GM18511 (cell line): ENCODE data around the gene THSD4.
"Not testable (repeated sequence)": the region's sequence is repeated elsewhere in the genome, so short reads cannot be mapped to it uniquely, and the experiment has no call there.

ENCODE experiments used
- ATAC-seq: cut with Tn5 transposase; IDR thresholded peaks from one replicate; pipeline ENCODE4 v1.9.1; 2021; ENCODE audit warnings: mild to moderate bottlenecking, moderate library complexity; ENCODE audit not compliant: unreplicated experiment

THSD4 gene

GRCh38 chr15:71401728-71402127 is 286.5 kb downstream of the THSD4 start:
- ATAC-seq, result not testable (repeated sequence)

GRCh38 chr15:71409541-71409940 is 294.3 kb downstream of the THSD4 start:
- ATAC-seq, result no peak

GRCh38 chr15:71410347-71410746 is 295.1 kb downstream of the THSD4 start:
- no peak for ATAC-seq

DNA sequence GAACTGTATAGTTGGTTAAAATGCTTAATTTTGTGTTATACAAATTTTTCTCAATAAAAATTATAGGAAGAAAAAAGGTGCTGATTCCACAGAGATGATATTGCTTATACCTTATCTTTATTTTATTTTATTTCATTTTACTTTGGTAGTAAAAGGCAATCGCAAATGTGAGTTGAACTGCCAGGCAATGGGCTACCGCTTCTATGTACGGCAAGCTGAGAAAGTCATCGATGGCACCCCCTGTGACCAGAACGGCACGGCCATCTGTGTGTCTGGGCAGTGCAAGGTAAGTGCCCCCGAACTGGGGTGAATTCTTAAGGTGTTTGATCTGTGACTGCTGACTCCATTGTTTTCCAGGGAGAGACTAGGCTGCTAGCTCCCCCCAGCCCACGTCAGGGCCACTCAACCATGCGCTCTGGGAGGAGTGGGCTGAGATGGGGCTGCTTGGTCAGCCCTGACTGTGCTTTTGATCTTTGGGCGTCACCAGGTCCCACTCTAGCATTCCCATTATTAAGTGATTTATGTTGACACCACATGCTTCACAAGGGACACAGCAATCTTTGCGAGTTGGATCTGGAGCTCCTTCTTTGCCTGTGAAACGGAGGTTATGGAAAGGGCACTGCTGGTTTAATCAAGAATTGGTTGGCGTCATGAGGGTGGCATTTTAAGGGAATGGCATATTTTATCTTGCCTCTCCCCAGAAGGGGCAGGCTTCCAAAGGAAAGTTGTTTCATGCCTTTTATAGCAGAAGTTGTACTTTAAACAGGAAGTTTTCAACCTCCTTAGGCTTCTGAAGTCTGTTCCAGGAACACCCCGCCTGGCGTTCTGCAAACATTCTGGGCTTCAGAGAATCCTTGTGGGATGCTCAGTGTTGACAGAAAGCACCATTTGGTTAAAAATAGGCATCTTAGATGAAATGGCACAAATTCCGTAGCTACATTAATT is 296.5 kb downstream of the THSD4 start:
- ATAC-seq, result no peak

DNA sequence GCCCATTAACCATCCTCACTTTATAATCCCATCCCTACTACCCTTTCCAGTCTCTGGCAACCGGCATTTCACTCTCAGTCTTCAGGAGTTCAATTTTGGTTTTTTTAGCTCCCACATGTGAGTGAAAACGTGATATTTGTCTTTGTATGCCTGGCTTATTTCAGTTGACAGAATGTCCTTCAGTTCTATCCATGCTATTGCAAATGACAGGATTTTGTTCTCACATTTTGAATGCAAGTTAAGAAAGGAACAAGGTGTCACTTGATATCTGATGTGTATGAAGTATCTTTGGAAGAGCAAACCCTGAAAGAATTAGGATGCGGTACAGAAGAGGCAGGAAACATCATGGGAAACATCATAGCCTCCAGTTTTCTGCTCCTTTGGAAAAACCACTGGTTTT is 298.1 kb downstream of the THSD4 start:
- ATAC-seq, result no peak

DNA sequence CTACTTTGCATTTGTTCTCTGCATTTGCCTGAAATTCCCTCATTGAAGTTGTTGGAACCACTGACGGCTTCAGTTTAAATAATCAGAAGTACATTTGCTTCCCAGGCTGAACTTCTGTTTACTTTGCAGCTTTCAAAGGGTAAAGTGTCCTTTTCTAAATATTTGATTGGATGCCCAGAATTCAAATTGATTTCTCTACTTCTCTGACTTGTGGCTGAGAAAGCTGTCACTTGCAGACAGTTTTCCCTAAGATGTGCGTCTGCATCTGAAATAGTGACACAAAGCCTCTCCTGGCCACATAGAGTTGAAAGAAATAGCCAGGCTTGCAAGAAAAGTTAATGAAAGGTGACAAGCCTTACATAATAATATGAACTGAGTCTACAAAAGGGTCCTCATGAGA is 299.6 kb downstream of the THSD4 start:
- ATAC-seq, result no peak

DNA sequence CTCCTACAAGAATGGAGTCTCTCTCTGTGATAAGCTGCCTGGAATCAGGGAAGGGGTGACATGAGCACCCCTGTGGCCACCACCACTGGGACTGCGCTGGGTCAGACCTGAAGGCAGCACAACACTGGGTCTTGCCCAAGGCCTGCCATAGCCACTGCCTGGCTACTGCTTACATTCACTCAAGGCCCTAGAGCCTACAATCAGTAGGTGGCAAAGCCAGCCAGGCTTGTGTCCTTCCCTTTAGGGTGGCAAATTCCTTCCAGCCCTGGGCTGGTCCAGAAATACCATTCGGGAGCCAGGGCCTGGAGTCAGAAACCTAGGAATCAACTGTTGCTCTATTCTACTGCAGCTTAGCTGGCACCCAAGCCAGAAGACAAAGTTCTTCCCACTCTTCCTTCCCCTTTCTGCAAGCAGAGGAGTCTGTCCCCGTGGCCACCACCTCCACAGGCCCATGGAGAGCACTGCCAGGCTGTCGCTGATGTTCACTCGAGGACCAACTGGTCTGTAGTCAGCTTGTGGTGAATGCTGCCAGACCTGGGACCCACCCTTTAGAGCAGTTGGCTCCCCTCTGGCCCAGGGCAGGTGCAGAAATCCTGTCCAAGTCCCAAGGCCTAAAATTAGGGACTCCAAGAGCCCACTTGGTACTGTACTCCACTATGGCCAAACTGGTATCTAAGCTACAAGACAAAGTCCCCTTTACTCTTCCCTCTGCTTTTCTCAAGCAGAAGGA is 307.4 kb downstream of the THSD4 start:
- no peak for ATAC-seq

DNA sequence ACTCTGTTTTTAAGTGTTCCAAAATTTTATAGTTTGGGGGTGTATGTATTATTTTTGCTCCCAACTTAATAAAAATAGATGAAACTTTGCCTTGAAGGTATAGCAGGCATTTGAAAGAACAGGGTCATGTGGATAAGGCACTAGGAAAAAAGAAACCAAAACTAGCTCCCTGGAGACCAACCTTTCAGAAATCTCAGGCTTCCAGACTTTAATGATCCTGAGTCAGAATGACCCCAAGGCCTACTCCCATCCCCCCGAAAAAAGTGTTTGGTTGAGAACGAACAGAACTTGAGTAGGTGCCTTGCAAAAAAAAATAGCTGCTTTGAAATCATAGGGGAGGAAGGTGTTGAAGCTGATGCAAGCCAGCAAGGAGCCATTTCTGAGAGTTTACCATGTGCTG is 309.5 kb downstream of the THSD4 start:
- no peak for ATAC-seq

GRCh38 chr15:71425388-71425787 is 310.1 kb downstream of the THSD4 start:
- ATAC-seq, result no peak

DNA sequence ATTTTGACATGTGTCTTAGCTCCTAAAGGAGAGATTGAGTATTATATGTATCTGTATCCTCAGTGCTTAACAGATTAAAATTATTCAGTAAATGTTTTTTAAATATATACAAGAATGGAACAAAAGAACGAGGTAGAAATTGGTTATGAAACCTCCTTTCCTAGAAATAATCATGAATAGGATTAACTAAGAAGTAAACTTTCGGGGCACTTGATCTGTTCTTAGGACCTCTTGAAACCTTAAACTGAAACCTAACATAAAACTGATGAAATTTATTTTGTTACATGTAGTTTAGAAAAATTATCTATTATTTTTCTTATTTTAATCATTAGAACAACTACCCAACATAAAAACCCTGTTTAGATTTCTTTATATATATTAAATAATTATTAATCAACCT is 311.5 kb downstream of the THSD4 start:
- no peak for ATAC-seq

GRCh38 chr15:71430782-71431181 is 315.5 kb downstream of the THSD4 start:
- ATAC-seq, result no peak

DNA sequence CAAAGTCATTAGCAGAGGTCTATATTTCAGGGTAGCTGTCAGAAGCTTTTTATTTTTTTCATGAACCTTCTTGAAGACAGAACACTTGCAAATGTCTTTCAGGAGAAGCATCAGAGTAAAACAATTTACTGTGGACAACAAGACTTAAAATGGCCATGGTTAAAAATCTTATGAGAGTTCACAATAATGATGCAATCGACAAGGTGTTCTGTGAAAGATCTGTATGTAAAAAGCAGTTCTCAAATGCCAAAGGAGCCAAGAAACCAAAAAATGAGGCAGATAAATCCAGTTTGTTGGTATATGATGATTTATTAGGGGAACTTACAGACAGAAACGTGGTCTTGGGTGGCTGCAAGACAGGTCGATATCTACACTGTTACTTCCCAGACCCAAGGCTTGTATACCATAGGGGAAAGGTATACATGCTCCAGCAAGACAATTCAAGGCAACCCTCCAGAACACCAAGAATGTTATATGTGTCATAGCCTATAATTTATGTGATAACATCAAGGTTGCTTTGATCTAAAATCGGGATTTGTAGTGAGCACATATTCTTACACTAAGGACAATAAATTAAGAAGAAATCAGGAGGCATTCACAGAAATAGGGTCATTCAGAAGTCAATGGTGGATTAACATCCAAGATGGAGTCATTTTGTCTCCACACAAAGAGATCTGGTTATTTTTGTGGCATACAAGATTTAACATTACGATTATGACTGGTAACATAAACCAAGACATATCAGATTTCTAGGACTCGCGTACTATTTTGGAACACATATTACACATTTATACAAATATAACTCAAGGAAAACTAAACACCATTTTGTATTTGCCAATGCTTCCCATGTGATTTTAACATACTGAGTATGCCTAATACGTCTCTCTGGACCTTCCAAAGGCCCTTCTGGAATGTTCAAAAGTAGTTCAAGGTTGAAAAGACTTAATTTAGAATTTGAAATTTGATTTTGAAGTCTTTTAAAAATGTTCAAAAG is 316.4 kb downstream of the THSD4 start:
- ATAC-seq, result no peak

- no peak for ATAC-seq
These were observed 318.1 kb downstream of the THSD4 start for GRCh38 chr15:71433402-71433801.

GRCh38 chr15:71434774-71435173 is 319.5 kb downstream of the THSD4 start:
- no peak for ATAC-seq

GRCh38 chr15:71435552-71435951 is 320.3 kb downstream of the THSD4 start:
- no peak for ATAC-seq

GRCh38 chr15:71436854-71437253 is 321.6 kb downstream of the THSD4 start:
- no peak for ATAC-seq

GRCh38 chr15:71437404-71437803 is 322.1 kb downstream of the THSD4 start:
- no peak for ATAC-seq

GRCh38 chr15:71437919-71438318 is 322.6 kb downstream of the THSD4 start:
- no peak for ATAC-seq

GRCh38 chr15:71439478-71439877 is 324.2 kb downstream of the THSD4 start:
- not testable (repeated sequence) for ATAC-seq

DNA sequence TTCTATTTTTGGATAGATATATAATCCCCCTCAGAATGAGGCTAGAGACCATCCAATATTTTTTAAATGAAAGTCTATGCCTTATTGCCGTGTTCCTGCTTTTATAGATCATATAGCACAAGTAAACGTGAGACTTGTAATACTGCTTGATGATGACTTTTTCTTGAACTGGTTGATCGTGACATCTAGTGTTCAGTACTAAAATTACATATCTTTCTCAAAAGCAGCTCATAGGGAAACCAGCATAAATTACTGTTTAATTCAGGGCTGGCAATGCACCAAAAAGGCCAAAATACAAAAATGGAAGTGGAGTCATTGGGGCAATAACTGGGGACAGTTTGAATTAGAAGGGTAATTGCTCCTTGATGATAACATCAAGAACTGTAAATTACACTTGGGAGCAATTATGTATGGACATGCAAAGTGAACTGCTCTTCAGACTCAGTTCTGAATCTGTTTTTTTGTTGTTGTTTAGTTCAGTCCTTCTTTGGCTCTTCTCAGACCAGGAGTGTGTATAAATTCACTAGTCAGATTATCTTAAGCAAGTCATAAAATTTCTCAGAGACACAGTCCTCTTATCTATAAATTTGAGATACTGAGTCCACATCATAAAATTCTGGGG is 325.3 kb downstream of the THSD4 start:
- no peak for ATAC-seq
